ENCODE data around the gene RBMS1. TPM values are rescaled to one million over a fixed set of nuclear protein-coding genes. Genes with fewer than 3 reads are reported as not detected.

RBMS1 gene
- total RNA-seq, 1 donor from 2014 or later = 93.3 TPM

DNA sequence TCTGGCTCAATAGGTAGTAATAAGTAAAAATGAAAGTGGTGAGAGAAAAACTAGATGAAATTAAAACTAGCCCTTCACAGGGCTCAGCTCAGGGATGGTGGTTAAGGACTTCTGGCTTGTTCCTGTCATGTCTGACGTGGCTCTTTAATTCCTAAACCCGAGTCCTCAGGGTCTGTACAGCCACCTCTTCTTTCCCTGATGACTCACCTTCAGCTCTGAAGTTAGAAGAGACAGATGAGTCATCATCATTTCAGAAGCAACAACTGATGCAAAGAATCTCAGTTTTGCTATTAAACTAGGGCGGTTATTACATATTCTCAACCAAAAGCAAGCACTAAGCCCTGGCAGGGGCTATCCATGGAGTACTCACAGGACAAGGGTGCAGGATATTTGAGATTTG lies 269.5 kb downstream of the RBMS1 start:
- intact Hi-C loops (cut with DNase I) = no loop called here
- TF ChIP-seq, protein P1, sequence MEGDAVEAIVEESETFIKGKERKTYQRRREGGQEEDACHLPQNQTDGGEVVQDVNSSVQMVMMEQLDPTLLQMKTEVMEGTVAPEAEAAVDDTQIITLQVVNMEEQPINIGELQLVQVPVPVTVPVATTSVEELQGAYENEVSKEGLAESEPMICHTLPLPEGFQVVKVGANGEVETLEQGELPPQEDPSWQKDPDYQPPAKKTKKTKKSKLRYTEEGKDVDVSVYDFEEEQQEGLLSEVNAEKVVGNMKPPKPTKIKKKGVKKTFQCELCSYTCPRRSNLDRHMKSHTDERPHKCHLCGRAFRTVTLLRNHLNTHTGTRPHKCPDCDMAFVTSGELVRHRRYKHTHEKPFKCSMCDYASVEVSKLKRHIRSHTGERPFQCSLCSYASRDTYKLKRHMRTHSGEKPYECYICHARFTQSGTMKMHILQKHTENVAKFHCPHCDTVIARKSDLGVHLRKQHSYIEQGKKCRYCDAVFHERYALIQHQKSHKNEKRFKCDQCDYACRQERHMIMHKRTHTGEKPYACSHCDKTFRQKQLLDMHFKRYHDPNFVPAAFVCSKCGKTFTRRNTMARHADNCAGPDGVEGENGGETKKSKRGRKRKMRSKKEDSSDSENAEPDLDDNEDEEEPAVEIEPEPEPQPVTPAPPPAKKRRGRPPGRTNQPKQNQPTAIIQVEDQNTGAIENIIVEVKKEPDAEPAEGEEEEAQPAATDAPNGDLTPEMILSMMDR (IDR thresholded peaks at IDR 0.05) = no peak
- TF ChIP-seq POLR2A (IDR thresholded peaks at IDR 0.05) = no peak
- peak in 1 of 2 donors; percentile 40 for TF ChIP-seq POLR2AphosphoS5 (IDR thresholded peaks at IDR 0.05; ENCODE audit: insufficient read depth in 1 of 2, low read depth in 1 of 2)
- no peak for DNase-seq (ENCODE audit: extremely low spot score in 2 of 2)
- H3K9me3 ChIP-seq = no peaks in the 10 kb centered on the region
- no peaks in the 10 kb centered on the region for H3K27me3 ChIP-seq
- peaks cover 71% of the 10 kb centered on the region for H3K4me1 ChIP-seq
- no peak overlapping the region for H3K4me3 ChIP-seq
- no peaks in the 10 kb centered on the region for H3K36me3 ChIP-seq
- no peak overlapping the region for H3K27ac ChIP-seq

DNA sequence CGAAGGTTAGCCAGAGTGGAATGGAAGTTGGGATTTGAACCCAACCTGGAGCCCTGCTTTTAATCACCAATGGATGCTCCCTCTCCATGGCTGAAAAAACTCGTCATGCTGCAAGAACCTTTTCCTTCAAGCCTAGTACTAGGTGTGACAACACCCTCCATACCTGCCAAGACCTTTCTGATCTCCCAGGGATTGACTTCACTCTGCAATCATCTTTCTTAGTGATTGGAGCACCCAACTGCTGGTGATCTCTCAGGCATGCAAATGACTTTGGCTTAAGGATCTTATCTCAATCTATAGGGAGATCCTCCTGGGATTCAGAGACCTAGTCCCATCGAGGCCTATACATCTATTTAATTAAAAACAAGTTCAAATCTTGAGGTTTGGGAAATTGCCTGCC lies 270.0 kb downstream of the RBMS1 start:
- H3K4me3 ChIP-seq = no peak overlapping the region
- TF ChIP-seq POLR2A (IDR thresholded peaks at IDR 0.05) (no peak), POLR2AphosphoS5 (IDR thresholded peaks at IDR 0.05; ENCODE audit: insufficient read depth in 1 of 2, low read depth in 1 of 2) (no peak)
- TF ChIP-seq, protein P1 (IDR thresholded peaks at IDR 0.05) = no peak
- peaks cover 68% of the 10 kb centered on the region for H3K4me1 ChIP-seq
- H3K36me3 ChIP-seq = no peaks in the 10 kb centered on the region
- intact Hi-C loops (cut with DNase I) = no loop called here
- H3K27me3 ChIP-seq = no peaks in the 10 kb centered on the region
- no peaks in the 10 kb centered on the region for H3K9me3 ChIP-seq
- no peak for DNase-seq (ENCODE audit: extremely low spot score in 2 of 2)
- H3K27ac ChIP-seq = no peak overlapping the region

DNA sequence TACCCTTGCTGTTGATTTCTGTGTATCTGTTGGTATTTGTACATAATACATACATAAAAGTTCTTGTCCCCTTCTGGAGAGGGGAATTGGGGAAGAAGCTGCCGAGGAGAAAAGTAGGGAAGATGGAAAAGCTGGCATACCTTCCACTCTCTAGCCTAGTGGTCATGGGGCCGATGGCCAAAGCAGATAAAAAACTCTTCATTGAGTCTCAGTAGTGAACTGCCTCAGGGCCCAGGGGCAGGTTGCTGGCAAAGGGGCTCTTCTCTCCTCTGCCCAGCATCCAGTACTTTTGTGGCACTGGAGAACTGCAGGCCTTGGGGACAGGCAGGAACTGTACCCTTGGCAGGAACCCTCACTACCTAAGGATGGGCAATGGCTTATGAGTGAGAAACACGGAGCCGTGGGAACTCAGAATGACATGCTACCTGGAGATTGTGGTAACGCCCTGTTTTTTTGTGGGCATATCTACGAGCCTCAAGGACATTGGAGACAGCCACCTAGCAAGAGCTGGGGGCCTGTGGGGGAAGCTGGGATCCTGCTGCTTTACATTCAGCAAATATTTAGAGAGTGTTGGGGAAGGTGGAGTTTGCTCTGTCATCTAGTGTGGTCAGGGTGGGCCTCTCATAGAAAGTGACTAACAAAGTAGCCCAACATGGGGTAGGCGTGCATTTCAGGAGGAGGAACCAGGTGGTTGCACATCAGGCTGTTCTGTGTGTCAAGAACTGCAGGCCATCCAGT lies 270.9 kb downstream of the RBMS1 start:
- Histone ChIP-seq H3K4me3 (no peak overlapping the region), H3K4me1 (peaks cover 64% of the 10 kb centered on the region), H3K9me3 (no peaks in the 10 kb centered on the region), H3K27ac (peak overlapping the region; percentile 65), H3K36me3 (no peaks in the 10 kb centered on the region), H3K27me3 (no peaks in the 10 kb centered on the region)
- intact Hi-C loops (cut with DNase I) = no loop called here
- no peak for DNase-seq (ENCODE audit: extremely low spot score in 2 of 2)
- TF ChIP-seq POLR2AphosphoS5 (IDR thresholded peaks at IDR 0.05; ENCODE audit: insufficient read depth in 1 of 2, low read depth in 1 of 2) = no peak
- TF ChIP-seq, protein P1 (IDR thresholded peaks at IDR 0.05) = no peak
- TF ChIP-seq POLR2A (IDR thresholded peaks at IDR 0.05) = no peak

Data from vagina (tissue), 2 donors.